ENCODE results near the gene F2.
A peak's percentile ranks its signal among the peaks of the same experiment; 100 is the strongest.

F2 gene

DNA sequence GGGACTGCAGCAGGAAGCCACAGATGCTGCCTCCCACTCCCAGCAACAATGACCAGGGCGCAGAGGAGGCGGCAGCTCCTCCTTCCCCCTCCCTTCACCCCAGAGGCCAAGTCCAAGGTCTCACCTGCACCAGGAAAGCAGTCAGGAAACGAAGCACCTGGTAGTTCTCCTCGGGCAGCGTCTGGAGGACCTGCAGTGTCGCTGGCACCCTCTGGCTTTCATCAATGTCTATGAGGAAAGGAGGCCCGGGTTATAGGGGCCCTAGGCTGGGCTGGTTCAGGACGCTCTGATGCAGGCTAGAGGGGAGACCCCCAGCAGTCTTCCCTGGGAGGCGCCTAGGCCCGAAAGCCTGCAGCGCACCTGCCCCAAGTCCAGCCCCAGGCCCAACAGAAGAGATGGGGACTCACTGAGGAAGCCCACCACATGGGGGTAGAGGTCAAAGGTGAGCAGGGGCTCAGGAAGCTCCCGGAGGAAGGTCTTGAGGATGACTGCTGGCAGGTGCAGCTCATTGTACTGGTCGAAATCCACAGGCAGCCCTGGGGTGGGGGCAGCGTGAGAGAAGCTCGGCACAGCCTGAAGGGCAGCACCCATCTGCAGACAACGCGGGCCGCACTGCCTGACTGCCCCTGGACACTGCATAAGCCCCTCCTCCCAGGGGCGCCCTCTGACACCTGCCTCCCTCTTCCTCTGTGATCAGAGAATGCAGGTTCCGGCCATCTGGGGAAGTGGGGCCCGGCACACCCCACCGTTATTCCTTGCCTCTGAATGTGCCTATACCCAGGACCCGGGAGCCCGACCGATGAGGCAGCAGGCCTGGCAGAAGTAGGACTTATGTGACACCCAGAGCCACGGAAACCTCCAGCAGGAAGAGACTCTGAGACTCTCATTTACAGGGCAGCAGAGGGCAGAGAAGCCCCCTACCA is 39.5 kb upstream of the F2 start:
- H3K4me3 ChIP-seq (ENCODE audit: low read depth, low read length), result no peak overlapping the region
- TF ChIP-seq CTCF (conservative IDR thresholded peaks at IDR 0.05; ENCODE audit: low read depth, low read length), result no peak
- no peak for DNase-seq (ENCODE audit: low read depth)

DNA sequence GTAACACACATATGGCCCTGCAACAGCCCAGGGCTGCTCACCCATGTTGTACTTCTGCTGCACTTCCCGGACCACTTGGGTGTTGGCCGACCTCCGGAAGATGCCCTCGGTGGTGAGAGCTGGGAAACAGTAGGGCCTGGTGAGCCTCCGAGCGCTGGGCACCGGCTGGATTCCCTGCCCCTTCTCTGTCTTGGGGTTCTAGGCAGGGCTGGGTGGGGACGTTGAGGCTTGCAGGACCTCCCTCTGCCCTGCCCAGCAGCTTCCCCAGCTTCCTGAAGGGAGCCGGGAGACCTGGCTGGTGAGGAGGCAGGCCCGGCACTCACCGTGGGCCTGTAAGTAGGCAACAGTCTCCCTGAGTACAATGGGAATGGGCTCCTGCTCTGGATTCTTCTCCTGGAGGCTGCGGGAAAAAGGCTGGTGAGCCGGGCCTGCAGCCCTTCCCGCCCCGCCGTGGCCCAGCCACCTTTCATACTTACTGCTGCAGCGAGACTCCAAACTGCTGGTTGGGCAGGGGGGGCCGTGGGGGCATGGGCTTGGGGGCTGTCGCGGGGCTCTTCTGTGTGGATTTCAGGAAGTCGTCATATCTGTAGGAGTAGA is 38.8 kb upstream of the F2 start:
- DNase-seq (ENCODE audit: low read depth), result no peak
- H3K4me3 ChIP-seq (ENCODE audit: low read depth, low read length), result no peak overlapping the region
- no peak for TF ChIP-seq CTCF (conservative IDR thresholded peaks at IDR 0.05; ENCODE audit: low read depth, low read length)

GRCh38 chr11:46680815-46681214 is 38.2 kb upstream of the F2 start:
- DNase-seq (ENCODE audit: low read depth), result no peak
- H3K4me3 ChIP-seq (ENCODE audit: low read depth, low read length), result no peak overlapping the region
- no peak for TF ChIP-seq CTCF (conservative IDR thresholded peaks at IDR 0.05; ENCODE audit: low read depth, low read length)

GRCh38 chr11:46681814-46682213 is 37.2 kb upstream of the F2 start:
- no peak overlapping the region for H3K4me3 ChIP-seq (ENCODE audit: low read depth, low read length)
- TF ChIP-seq CTCF (conservative IDR thresholded peaks at IDR 0.05; ENCODE audit: low read depth, low read length), result no peak

DNA sequence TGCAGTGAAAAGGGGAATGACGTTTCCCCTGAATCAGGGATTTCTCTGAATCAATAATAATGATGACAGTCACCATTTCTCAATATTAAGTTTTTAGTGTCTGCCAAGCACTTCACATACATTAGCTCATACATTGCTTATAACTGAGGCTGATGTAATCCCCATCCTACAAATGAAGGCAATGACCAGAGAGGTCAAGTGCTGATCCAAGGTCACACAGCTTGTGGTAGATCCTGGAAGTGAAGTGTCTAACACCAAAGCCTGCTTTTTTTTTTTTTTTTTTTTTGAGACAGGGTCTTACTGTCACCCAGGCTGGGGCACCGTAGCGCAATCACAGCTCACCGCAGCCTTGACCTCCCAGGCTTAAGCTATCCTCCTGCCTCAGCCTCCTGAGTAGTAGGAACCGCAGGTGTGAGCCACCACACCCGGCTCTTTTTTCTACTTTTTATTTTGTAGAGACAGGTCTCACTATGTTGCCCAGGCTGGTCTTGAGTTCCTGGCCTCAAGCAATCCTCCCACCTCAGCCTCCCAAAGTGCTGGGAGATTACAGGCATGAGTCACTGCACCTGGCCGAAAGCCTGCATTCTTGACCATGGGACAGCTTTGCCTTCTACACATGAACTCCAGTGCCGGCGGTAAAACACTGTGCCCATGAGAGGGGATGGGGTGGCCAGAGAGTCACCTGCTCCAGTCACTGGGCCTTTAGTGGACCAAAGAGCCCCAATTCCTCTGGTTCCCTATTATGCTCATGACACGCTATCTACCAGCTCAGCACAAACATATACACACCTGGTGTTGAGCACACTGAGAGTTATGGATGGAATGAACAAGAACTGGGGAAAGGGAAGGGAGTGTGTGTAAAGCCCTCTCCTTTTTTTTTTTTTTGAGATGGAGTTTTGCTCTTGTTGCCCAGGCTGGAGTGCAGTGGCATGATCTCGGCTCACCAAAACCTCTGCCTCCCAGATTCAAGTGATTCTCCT is 36.0 kb upstream of the F2 start:
- no peak for TF ChIP-seq CTCF (conservative IDR thresholded peaks at IDR 0.05; ENCODE audit: low read depth, low read length)

More at GRCh38 chr11:46681814-46682213, 37.2 kb upstream of the F2 start:
- no peak for DNase-seq (ENCODE audit: low read depth)

DNA sequence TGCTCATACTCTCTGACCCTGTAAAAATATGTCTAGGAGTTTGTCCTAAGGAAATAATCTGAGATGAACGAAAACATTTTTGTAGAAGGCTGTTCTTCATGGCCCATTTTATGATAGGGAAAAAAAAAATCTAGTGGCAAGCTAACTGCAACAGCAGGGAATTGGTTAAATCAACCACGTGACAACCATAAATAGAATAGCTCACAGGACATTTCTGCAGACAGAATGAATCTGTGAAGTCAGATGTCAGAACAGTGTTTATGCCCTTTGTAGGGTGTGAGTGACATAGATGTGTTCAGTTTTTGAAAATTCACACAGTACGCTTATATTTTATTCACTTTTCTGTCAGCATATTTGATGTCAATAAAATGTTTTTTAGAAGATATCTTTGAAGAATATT is 34.6 kb upstream of the F2 start:
- DNase-seq (ENCODE audit: low read depth), result peak; percentile 34
- TF ChIP-seq CTCF (conservative IDR thresholded peaks at IDR 0.05; ENCODE audit: low read depth, low read length), result no peak
- H3K4me3 ChIP-seq (ENCODE audit: low read depth, low read length), result no peak overlapping the region

More for the DNA sequence above, 36.0 kb upstream of the F2 start:
- peak; percentile 37 for DNase-seq (ENCODE audit: low read depth)
- no peak overlapping the region for H3K4me3 ChIP-seq (ENCODE audit: low read depth, low read length)

All from choroid plexus epithelial cell (primary cell).